Tibial nerve (tissue), 4 donors: Measurements from ENCODE around the gene UBE2G2. TPM values are rescaled to one million over a fixed set of nuclear protein-coding genes. Genes with fewer than 3 reads are reported as not detected.

Source experiments
- DNase-seq, 2 donors: peaks; one replicate each; pipeline ENCODE4 v3.0.0-alpha.2; 2019; ENCODE audit warnings: low spot score in 2 of 2
- H3K27ac ChIP-seq, 4 donors: fragments of 200-600 bp; sonication (generic) in 3 of 4; one replicate each; pipeline ENCODE4 v1.5.1; 2017 to 2019; ENCODE audit warnings: mild to moderate bottlenecking in 1 of 4
- H3K27me3 ChIP-seq, 2 donors: fragments of 200-600 bp; sonication (generic) in 1 of 2; one replicate each; pipeline versions ENCODE4 v1.5.1 to v1.6.0; 2017 to 2019
- H3K36me3 ChIP-seq, 3 donors: fragments of 200-600 bp; sonication (generic); one replicate each; pipeline ENCODE4 v1.5.1; 2018 to 2019
- H3K4me1 ChIP-seq, 4 donors: fragments of 200-600 bp; sonication (generic) in 3 of 4; one replicate each; pipeline ENCODE4 v1.5.1; 2017 to 2019
- H3K4me3 ChIP-seq, 4 donors: fragments of 200-600 bp; sonication (generic) in 3 of 4; one replicate each; pipeline ENCODE4 v1.5.1; 2017 to 2019; ENCODE audit warnings: mild to moderate bottlenecking in 1 of 4, moderate library complexity in 1 of 4
- H3K9me3 ChIP-seq, 4 donors: fragments of 200-600 bp; sonication (generic) in 3 of 4; one replicate each; pipeline ENCODE4 v1.5.1; 2017 to 2019
- CTCF ChIP-seq, 5 experiments: fragments of 200-600 bp in 3 of 5; fragments of 450-650 bp in 2 of 5; sonication (generic) in 3 of 5; IDR thresholded peaks; one replicate each; pipeline ENCODE4 v1.5.1; 2016 to 2019; ENCODE audit warnings: antibody characterized with exemption in 5 of 5, mild to moderate bottlenecking in 3 of 5, moderate library complexity in 2 of 5
- EP300 ChIP-seq, 2 donors: sonication (generic); formaldehyde crosslinking; IDR thresholded peaks; one replicate each; pipeline ENCODE4 v1.6.1; 2017; ENCODE audit warnings: antibody characterized with exemption in 2 of 2, mild to moderate bottlenecking in 1 of 2
- POLR2A ChIP-seq, 2 donors: fragments of 450-650 bp; IDR thresholded peaks; one replicate each; pipeline ENCODE4 v1.6.1; 2017; ENCODE audit warnings: antibody characterized with exemption in 2 of 2, mild to moderate bottlenecking in 2 of 2, moderate library complexity in 2 of 2
- WGBS, 2 donors: methylation state at CpG; one replicate each; pipeline ENCODE4 v1.1.5; 2018; 5-methylcytosine and 5-hydroxymethylcytosine counted together
- total RNA-seq, 4 donors: library from RNA; depleted of rRNA; stranded (reverse); fragments of >200 nt; gene quantifications; one replicate each; pipeline ENCODE4 v1.1.0, GENCODE V29; 2016

UBE2G2 gene
- total RNA-seq, 4 donors from 2014 or later, result 89.4 to 165 (median 99.3) TPM

DNA sequence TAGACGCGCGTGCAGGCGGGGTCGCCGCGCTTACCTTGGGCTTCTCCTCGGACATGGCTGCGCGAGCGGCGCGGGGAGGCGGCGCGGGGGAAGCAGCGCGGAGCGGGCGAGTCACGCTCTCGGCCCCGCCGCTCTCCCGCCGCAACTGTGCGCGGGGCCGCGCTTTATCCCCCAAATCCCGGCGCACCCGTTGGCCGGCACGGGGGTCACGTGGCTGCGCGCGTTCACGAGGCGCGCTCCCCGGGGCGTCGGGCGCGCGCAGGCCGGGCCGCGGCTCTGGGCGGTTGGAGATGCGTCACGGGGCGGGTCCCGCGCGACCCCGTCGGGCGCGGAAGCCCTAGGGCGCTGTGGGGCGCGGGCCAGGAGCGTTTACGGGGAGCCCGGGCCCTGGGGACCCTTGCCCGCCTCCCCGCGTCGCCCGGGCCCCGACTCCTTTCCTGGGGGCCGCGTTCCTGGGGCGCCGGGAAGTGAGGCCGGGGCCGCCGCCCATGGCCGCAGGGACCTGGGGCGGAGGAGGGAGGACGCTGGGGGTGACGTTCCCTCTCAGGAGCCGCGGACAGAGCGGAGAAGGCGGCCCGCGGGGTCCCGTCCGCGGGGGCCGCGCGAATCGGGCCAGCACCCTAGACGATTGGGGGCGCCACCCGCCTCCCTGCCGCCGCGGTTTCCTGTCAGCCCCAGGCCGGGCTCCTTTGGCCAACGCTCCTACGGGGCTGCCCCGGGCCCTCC, 16.5 kb upstream of the UBE2G2 start, which contains the start of gene SUMO3:
Gene SUMO3, minus strand, starts transcription at position 149 of the 726 bp plus-strand sequence. Its CDS starts 94 bp downstream, at position 55.
- H3K36me3 ChIP-seq, result peaks cover 0 to 10% (median 0%) of the 10 kb centered on the region in 3 donors
- no peaks in the 10 kb centered on the region for H3K27me3 ChIP-seq
- DNase-seq, result peak; percentile 60 to 74
- TF ChIP-seq CTCF (IDR thresholded peaks at IDR 0.05) (peak in 2 of 5 experiments; percentile 35 to 40), POLR2A (IDR thresholded peaks at IDR 0.05) (peak; percentile 92 to 97), EP300 (IDR thresholded peaks at IDR 0.05) (peak in 1 of 2 donors; percentile 62)
- H3K9me3 ChIP-seq, result peaks cover 0 to 41% (median 5%) of the 10 kb centered on the region in 4 donors
- peak within 1 kb of the TSS; percentile 92 to 99 (median 96) for H3K27ac ChIP-seq
- peaks cover 0 to 48% (median 15%) of the 10 kb centered on the region in 4 donors for H3K4me1 ChIP-seq
- 1 to 2% methylated on average over 23 to 64 of the region's 108 CpGs for WGBS, 2 donors
- H3K4me3 ChIP-seq, result peak within 1 kb of the TSS; percentile 64 to 97 (median 85)

DNA sequence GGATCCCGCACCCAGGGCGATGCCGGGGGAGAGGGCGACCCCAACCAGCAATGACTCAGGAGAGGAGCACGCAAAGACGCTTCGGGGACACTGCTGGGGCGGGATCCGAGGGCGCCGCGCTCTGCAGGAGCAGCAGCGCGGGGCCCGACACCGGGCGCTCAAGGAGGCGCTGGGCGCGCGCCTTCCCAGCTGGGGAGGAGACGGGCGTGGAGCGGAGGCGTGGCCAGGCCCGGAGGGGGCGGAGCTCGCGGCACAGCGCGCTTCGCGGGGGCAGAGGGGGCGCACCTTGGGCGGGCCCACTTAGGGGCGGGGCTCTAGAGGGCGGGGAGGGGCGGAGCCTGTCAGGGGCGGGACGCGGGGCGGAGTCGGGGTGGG, 15.9 kb upstream of the UBE2G2 start:
- TF ChIP-seq POLR2A (IDR thresholded peaks at IDR 0.05) (no peak), CTCF (IDR thresholded peaks at IDR 0.05) (no peak), EP300 (IDR thresholded peaks at IDR 0.05) (no peak)
- peaks cover 0 to 49% (median 15%) of the 10 kb centered on the region in 4 donors for H3K4me1 ChIP-seq
- H3K36me3 ChIP-seq, result peaks cover 0 to 16% (median 0%) of the 10 kb centered on the region in 3 donors
- H3K9me3 ChIP-seq, result peaks cover 0 to 36% (median 4%) of the 10 kb centered on the region in 4 donors
- WGBS, 2 donors, result 0 to 1% methylated on average over 12 to 20 of the region's 43 CpGs
- H3K27me3 ChIP-seq, result no peaks in the 10 kb centered on the region
- H3K4me3 ChIP-seq, result peak overlapping the region; percentile 64 to 97 (median 82)
- peak; percentile 79 to 81 for DNase-seq
- peak overlapping the region; percentile 92 to 99 (median 96) for H3K27ac ChIP-seq

- H3K27me3 ChIP-seq, result no peaks in the 10 kb centered on the region
- no peak for DNase-seq
- TF ChIP-seq EP300 (IDR thresholded peaks at IDR 0.05), result no peak
- no peak for TF ChIP-seq POLR2A (IDR thresholded peaks at IDR 0.05)
- TF ChIP-seq CTCF (IDR thresholded peaks at IDR 0.05), result no peak
- WGBS, 2 donors, result 58 to 63% methylated on average over 52 to 56 of the region's 57 CpGs
- H3K4me1 ChIP-seq, result peaks cover 0 to 52% (median 15%) of the 10 kb centered on the region in 4 donors
- H3K4me3 ChIP-seq, result peak overlapping the region; percentile 64 to 97 (median 82)
- H3K9me3 ChIP-seq, result peaks cover 0 to 31% (median 1%) of the 10 kb centered on the region in 4 donors
- H3K36me3 ChIP-seq, result peaks cover 0 to 21% (median 0%) of the 10 kb centered on the region in 3 donors
- peak overlapping the region; percentile 44 to 99 (median 87) for H3K27ac ChIP-seq
Observed at GRCh38 chr21:44816761-44817505, 15.3 kb upstream of the UBE2G2 start.

GRCh38 chr21:44815852-44816628, 14.4 kb upstream of the UBE2G2 start:
- DNase-seq, result no peak
- TF ChIP-seq EP300 (IDR thresholded peaks at IDR 0.05) (no peak), CTCF (IDR thresholded peaks at IDR 0.05) (no peak), POLR2A (IDR thresholded peaks at IDR 0.05) (no peak)
- H3K27ac ChIP-seq, result peak overlapping the region in 2 of 4 donors; percentile 46 to 99
- H3K27me3 ChIP-seq, result no peaks in the 10 kb centered on the region
- peaks cover 0 to 52% (median 15%) of the 10 kb centered on the region in 4 donors for H3K4me1 ChIP-seq
- H3K4me3 ChIP-seq, result peak overlapping the region in 1 of 4 donors; percentile 97
- peaks cover 0 to 28% (median 0%) of the 10 kb centered on the region in 3 donors for H3K36me3 ChIP-seq
- peaks cover 0 to 22% (median 0%) of the 10 kb centered on the region in 4 donors for H3K9me3 ChIP-seq
- WGBS, 2 donors, result 50 to 61% methylated on average over 10 of the region's 10 CpGs
